Activated B cell treated with CpG ODN at 0.5 μM for 24 hours (primary cell): Measurements from ENCODE around the gene F2RL2. TPM values are rescaled to one million over a fixed set of nuclear protein-coding genes. Genes with fewer than 3 reads are reported as not detected.

ENCODE experiments used
- ATAC-seq: fragments of 200-7000 bp; cut with Tn5 transposase; one replicate; pipeline ENCODE4 v1.10.0; 2021; ENCODE audit warnings: low read depth, mild to moderate bottlenecking, moderate library complexity
- CTCF ChIA-PET: fragments of 350-600 bp; sonication (Branson Sonifier 250); formaldehyde crosslinking; loops from one replicate; lab custom pipeline; 2021; ENCODE audit warnings: antibody characterized with exemption; lab: Charles Lee
- POLR2A ChIA-PET: fragments of 350-600 bp; sonication (Branson Sonifier 250); formaldehyde crosslinking; loops from one replicate; lab custom pipeline; 2021; ENCODE audit warnings: antibody characterized with exemption; lab: Charles Lee
- DNase-seq: peaks from one replicate; pipeline ENCODE4 v3.0.0; 2022
- H3K27ac Mint-ChIP-seq: one replicate; pipeline ENCODE4 v1.8.0; 2020; ENCODE audit warnings: mixed read lengths
- H3K27me3 Mint-ChIP-seq: one replicate; pipeline ENCODE4 v1.8.0; 2021; ENCODE audit warnings: mixed read lengths
- H3K36me3 Mint-ChIP-seq: one replicate; pipeline ENCODE4 v1.8.0; 2021; ENCODE audit warnings: low read depth, mixed read lengths
- H3K4me1 Mint-ChIP-seq: one replicate; pipeline ENCODE4 v1.8.0; 2021; ENCODE audit warnings: mixed read lengths
- H3K4me3 Mint-ChIP-seq: one replicate; pipeline ENCODE4 v1.8.0; 2020; ENCODE audit warnings: mild to moderate bottlenecking, mixed read lengths
- H3K9me3 Mint-ChIP-seq: one replicate; pipeline ENCODE4 v1.8.0; 2020; ENCODE audit warnings: mixed read lengths
- intact Hi-C: fragments of 100-400 bp; cut with micrococcal nuclease; formaldehyde crosslinking; loops from one replicate; pipeline ENCODE4 v1.15.1; 2024
- total RNA-seq: library from RNA; stranded (reverse); gene quantifications from 2 replicates; pipeline ENCODE4 v1.2.3, GENCODE V29; 2022
- TF ChIP-seq, protein P1 (sequence below): fragments of 200-600 bp; IDR thresholded peaks from one replicate; pipeline ENCODE4 v1.8.0; 2022; ENCODE audit warnings: antibody characterized with exemption, mild to moderate bottlenecking

Gene F2RL2
- total RNA-seq, 1 donor from 2014 or later = not detected

DNA sequence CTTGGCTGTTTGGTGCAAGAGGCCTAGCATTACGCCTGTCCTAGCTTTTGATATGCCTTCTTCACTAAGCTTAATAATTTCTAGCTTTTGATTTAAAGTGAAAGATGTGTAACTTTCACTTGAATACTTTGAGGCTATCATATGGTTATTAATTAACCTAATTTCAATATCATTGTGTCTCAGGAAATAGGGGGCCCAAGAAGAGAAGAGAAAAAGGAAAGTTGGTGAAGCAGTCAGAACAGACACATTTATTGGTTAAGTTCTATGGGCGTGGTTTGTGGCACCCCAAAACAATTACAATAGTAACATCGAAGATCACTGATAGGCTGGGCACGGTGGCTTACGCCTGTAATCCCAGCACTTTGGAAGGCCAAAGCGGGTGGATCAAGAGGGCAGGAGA lies 40.9 kb upstream of the F2RL2 start:
- Mint-ChIP-seq H3K4me1 (peaks cover 9% of the 10 kb centered on the region), H3K27ac (no peak overlapping the region), H3K9me3 (no peaks in the 10 kb centered on the region), H3K36me3 (no peaks in the 10 kb centered on the region), H3K4me3 (no peak overlapping the region), H3K27me3 (no peaks in the 10 kb centered on the region)
- no peak for DNase-seq
- CTCF ChIA-PET = no interaction called here
- peak; percentile 10 for ATAC-seq
- intact Hi-C loops = no loop called here
- POLR2A ChIA-PET = no interaction called here
- TF ChIP-seq, protein P1, sequence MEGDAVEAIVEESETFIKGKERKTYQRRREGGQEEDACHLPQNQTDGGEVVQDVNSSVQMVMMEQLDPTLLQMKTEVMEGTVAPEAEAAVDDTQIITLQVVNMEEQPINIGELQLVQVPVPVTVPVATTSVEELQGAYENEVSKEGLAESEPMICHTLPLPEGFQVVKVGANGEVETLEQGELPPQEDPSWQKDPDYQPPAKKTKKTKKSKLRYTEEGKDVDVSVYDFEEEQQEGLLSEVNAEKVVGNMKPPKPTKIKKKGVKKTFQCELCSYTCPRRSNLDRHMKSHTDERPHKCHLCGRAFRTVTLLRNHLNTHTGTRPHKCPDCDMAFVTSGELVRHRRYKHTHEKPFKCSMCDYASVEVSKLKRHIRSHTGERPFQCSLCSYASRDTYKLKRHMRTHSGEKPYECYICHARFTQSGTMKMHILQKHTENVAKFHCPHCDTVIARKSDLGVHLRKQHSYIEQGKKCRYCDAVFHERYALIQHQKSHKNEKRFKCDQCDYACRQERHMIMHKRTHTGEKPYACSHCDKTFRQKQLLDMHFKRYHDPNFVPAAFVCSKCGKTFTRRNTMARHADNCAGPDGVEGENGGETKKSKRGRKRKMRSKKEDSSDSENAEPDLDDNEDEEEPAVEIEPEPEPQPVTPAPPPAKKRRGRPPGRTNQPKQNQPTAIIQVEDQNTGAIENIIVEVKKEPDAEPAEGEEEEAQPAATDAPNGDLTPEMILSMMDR = no peak

DNA sequence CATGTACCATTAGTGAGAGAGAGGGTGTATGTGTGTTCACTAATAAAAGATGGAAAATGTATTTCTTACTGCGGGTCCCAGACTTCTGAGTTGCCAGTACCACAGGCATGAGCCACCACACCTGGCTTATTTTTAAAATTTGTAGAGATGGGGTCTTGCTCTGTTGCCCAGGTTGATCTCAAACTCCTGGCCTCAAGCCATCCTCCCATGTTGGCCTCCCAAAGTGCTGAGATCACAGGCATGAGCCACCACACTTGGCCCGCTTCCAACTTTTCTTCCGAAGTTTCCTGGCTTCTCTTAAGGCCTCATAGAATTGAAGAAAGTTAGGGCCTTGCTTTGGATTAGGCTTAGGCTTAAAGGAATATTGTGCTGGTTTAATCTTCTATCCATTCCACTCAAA lies 40.4 kb upstream of the F2RL2 start:
- intact Hi-C loops = no loop called here
- no peak overlapping the region for H3K27ac Mint-ChIP-seq
- H3K27me3 Mint-ChIP-seq = no peaks in the 10 kb centered on the region
- peaks cover 9% of the 10 kb centered on the region for H3K4me1 Mint-ChIP-seq
- TF ChIP-seq, protein P1 = no peak
- POLR2A ChIA-PET = no interaction called here
- H3K9me3 Mint-ChIP-seq = no peaks in the 10 kb centered on the region
- no peak overlapping the region for H3K4me3 Mint-ChIP-seq
- peaks cover under 1% of the 10 kb centered on the region for H3K36me3 Mint-ChIP-seq
- DNase-seq (no peak), ATAC-seq (no peak)
- CTCF ChIA-PET = no interaction called here

DNA sequence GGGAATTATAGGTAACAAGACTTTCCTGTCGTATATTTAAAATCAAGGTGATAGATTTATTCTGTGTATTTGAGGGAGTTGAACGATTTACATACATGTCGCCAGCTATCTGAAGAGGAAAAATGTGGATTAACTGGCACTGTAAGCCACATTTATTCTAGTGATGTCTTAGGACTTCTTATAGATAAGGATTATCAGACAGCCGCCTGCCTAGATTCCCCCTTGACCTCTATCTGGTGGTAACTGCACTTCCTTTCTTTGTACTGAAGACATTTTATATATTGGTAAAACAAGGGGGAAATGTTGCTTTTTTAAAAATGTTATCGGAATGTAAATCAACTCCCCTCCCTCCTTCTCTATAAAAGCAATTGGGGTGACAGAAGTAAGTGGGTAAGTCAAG lies 39.3 kb upstream of the F2RL2 start:
- Mint-ChIP-seq H3K27ac (no peak overlapping the region), H3K4me1 (peaks cover 9% of the 10 kb centered on the region), H3K4me3 (no peak overlapping the region), H3K27me3 (no peaks in the 10 kb centered on the region), H3K9me3 (no peaks in the 10 kb centered on the region), H3K36me3 (peaks cover 3% of the 10 kb centered on the region)
- POLR2A ChIA-PET = no interaction called here
- TF ChIP-seq, protein P1 = no peak
- intact Hi-C loops = no loop called here
- no peak for DNase-seq
- no peak for ATAC-seq
- CTCF ChIA-PET = no interaction called here

DNA sequence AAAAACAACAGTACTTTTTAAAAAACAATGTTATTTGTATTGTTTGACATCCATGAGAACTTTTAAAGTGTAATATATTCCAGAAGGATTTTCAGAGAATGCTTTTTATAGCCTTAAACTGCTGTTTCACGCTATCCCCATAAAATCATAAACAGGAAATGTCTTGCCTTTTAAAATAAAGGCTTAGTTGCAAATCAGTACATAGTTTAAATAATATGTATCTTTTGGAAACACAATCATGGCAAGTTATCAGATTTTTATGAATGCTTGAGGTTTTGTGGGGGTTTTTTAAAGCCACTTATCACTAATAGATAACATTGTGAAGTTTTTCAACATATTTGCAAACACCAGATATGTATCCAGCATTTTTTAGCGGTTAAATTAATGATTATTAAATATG lies 37.2 kb upstream of the F2RL2 start:
- Mint-ChIP-seq H3K4me3 (no peak overlapping the region), H3K27ac (no peak overlapping the region)
- CTCF ChIA-PET = interaction anchor here (0.7 kb wide), 1 partner anchor 114 kb away, joined by 3 read pairs; no protein-coding TSS in a partner anchor

DNA sequence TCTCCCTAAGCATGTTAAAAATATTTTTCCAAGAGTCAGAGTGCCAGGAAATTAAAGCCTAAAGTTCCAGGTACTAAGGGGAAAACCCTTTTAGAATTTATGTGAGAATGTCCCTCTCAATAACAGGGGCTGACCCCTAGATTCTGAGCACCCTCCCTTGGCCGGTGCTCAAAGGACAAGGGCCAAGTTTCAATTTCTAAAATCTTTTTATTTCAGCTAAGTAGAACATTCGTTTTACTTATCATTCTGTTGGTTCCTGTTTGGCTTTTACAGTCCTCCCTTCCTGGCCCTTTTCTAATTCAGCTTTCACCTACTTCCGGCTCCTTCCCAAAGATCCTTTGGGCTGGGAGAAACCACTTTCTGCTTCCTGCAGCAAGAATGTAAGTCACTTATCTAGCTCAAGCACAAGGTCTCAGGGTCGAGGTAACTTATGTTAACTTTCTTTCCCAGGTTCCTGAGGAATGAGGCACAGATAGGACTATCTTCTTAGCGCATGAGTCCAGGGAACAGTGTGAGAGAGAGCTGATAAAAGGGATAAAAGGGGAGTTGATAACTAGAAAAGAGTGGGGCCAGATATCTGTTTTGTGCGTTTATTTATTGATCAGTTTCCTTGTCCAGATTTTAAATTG lies 34.6 kb upstream of the F2RL2 start:
- Mint-ChIP-seq H3K4me3 (no peak overlapping the region), H3K27me3 (no peaks in the 10 kb centered on the region), H3K9me3 (no peaks in the 10 kb centered on the region), H3K27ac (no peak overlapping the region), H3K4me1 (no peaks in the 10 kb centered on the region), H3K36me3 (peaks cover 6% of the 10 kb centered on the region)
- ATAC-seq (no peak), DNase-seq (no peak)
- ChIA-PET CTCF (interaction anchor here (1.1 kb wide), 1 partner anchor 117 kb away, joined by 3 read pairs; no protein-coding TSS in a partner anchor), POLR2A (no interaction called here)
- intact Hi-C loops = no loop called here
- TF ChIP-seq, protein P1 = no peak

More for the DNA sequence above, 37.2 kb upstream of the F2RL2 start:
- peaks cover 9% of the 10 kb centered on the region for H3K4me1 Mint-ChIP-seq
- intact Hi-C loops = no loop called here
- TF ChIP-seq, protein P1 = no peak
- no peaks in the 10 kb centered on the region for H3K27me3 Mint-ChIP-seq
- no peaks in the 10 kb centered on the region for H3K9me3 Mint-ChIP-seq
- no peak for ATAC-seq
- peaks cover 3% of the 10 kb centered on the region for H3K36me3 Mint-ChIP-seq
- no peak for DNase-seq
- POLR2A ChIA-PET = no interaction called here
